ENCODE results near the gene LMBRD2. TPM values are rescaled to one million over a fixed set of nuclear protein-coding genes. Genes with fewer than 3 reads are reported as not detected.
A peak's percentile ranks its signal among the peaks of the same experiment; 100 is the strongest.

LMBRD2 gene
- total RNA-seq, 1 donor from 2014 or later: 9.8 TPM

GRCh38 chr5:36066001-36066539, 85.6 kb downstream of the LMBRD2 start:
- Mint-ChIP-seq H3K4me1 (peaks cover 6% of the 10 kb centered on the region), H3K9me3 (no peaks in the 10 kb centered on the region), H3K27me3 (peaks cover 33% of the 10 kb centered on the region), H3K4me3 (no peak overlapping the region), H3K36me3 (ENCODE audit: low read depth) (no peaks in the 10 kb centered on the region), H3K27ac (no peak overlapping the region)
- no peak for DNase-seq
- intact Hi-C loops (cut with micrococcal nuclease): no loop called here

- Mint-ChIP-seq H3K27me3 (peaks cover 26% of the 10 kb centered on the region), H3K36me3 (ENCODE audit: low read depth) (no peaks in the 10 kb centered on the region), H3K4me3 (no peak overlapping the region), H3K27ac (no peak overlapping the region), H3K9me3 (no peaks in the 10 kb centered on the region), H3K4me1 (no peaks in the 10 kb centered on the region)
- intact Hi-C loops (cut with micrococcal nuclease): no loop called here
- peak; percentile 27 for DNase-seq
These were observed 91.2 kb downstream of the LMBRD2 start for GRCh38 chr5:36060420-36060887.

- no peak overlapping the region for H3K27ac Mint-ChIP-seq
- H3K36me3 Mint-ChIP-seq (ENCODE audit: low read depth): no peaks in the 10 kb centered on the region
- no peak overlapping the region for H3K4me3 Mint-ChIP-seq
- H3K4me1 Mint-ChIP-seq: no peaks in the 10 kb centered on the region
- intact Hi-C loops (cut with micrococcal nuclease): no loop called here
- H3K9me3 Mint-ChIP-seq: no peaks in the 10 kb centered on the region
- DNase-seq: peak; percentile 45
- peaks cover 21% of the 10 kb centered on the region for H3K27me3 Mint-ChIP-seq
These were observed 91.9 kb downstream of the LMBRD2 start for GRCh38 chr5:36059571-36060419.

DNA sequence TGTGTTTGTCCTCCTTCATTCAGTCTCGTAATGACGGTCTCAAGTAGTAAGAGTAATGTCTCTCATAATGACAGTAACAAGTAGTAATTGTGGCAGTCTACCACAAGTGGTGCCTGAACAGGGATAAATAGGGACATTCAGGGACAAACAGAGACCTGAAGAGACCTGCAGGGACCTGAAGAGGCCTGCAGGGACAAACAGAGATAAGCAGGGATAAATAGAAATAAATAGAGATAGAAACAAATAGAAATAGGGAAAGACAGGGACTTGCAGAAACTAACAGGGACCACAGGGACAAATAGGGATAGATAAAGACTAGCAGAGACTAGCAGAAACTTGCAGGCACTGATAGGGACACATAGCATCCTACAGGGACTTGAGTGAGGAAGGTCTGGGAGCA, 92.9 kb downstream of the LMBRD2 start:
- no peak overlapping the region for H3K4me3 Mint-ChIP-seq
- intact Hi-C loops (cut with micrococcal nuclease): no loop called here
- peak; percentile 33 for DNase-seq
- H3K27ac Mint-ChIP-seq: no peak overlapping the region
- H3K27me3 Mint-ChIP-seq: peaks cover 17% of the 10 kb centered on the region
- no peaks in the 10 kb centered on the region for H3K4me1 Mint-ChIP-seq
- H3K36me3 Mint-ChIP-seq (ENCODE audit: low read depth): no peaks in the 10 kb centered on the region
- no peaks in the 10 kb centered on the region for H3K9me3 Mint-ChIP-seq

DNA sequence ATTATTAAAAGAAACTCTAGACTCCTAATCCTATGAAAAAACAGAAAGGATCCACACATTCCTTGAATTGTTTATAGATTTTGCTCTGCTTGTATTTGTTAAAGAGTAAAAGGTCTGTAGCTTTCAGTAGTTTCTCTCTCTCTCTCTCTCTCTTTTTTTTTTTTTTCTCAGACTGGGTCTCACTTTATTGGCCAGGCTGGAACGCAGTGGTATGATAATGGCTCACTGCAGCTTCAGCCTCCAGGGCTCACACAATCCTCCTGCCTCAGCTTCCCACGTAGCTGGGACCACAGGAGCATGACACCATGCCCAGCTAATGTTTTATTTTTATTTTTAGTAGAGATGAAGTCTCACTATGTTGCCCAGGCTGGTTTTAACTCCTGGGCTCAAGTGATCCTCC, 94.3 kb downstream of the LMBRD2 start:
- Mint-ChIP-seq H3K36me3 (ENCODE audit: low read depth) (no peaks in the 10 kb centered on the region), H3K27ac (no peak overlapping the region), H3K27me3 (peaks cover 20% of the 10 kb centered on the region), H3K4me1 (no peaks in the 10 kb centered on the region), H3K4me3 (no peak overlapping the region), H3K9me3 (no peaks in the 10 kb centered on the region)
- intact Hi-C loops (cut with micrococcal nuclease): no loop called here
- peak; percentile 12 for DNase-seq

- intact Hi-C loops (cut with micrococcal nuclease): no loop called here
These were observed 95.3 kb downstream of the LMBRD2 start for GRCh38 chr5:36056422-36056821.

GRCh38 chr5:36055984-36056383, 95.7 kb downstream of the LMBRD2 start:
- no peak overlapping the region for H3K27ac Mint-ChIP-seq

More at GRCh38 chr5:36056422-36056821, 95.3 kb downstream of the LMBRD2 start:
- H3K9me3 Mint-ChIP-seq: no peaks in the 10 kb centered on the region
- H3K4me1 Mint-ChIP-seq: no peaks in the 10 kb centered on the region
- H3K27ac Mint-ChIP-seq: no peak overlapping the region
- H3K36me3 Mint-ChIP-seq (ENCODE audit: low read depth): no peaks in the 10 kb centered on the region
- DNase-seq: no peak
- no peak overlapping the region for H3K4me3 Mint-ChIP-seq
- H3K27me3 Mint-ChIP-seq: peaks cover 21% of the 10 kb centered on the region

GRCh38 chr5:36054647-36055046, 97.0 kb downstream of the LMBRD2 start:
- no peaks in the 10 kb centered on the region for H3K36me3 Mint-ChIP-seq (ENCODE audit: low read depth)
- H3K27ac Mint-ChIP-seq: no peak overlapping the region
- intact Hi-C loops (cut with micrococcal nuclease): no loop called here
- no peak for DNase-seq
- H3K4me3 Mint-ChIP-seq: no peak overlapping the region
- H3K9me3 Mint-ChIP-seq: no peaks in the 10 kb centered on the region
- peaks cover 18% of the 10 kb centered on the region for H3K27me3 Mint-ChIP-seq
- no peaks in the 10 kb centered on the region for H3K4me1 Mint-ChIP-seq

More at GRCh38 chr5:36055984-36056383, 95.7 kb downstream of the LMBRD2 start:
- Mint-ChIP-seq H3K9me3 (no peaks in the 10 kb centered on the region), H3K27me3 (peaks cover 21% of the 10 kb centered on the region), H3K36me3 (ENCODE audit: low read depth) (no peaks in the 10 kb centered on the region), H3K4me1 (no peaks in the 10 kb centered on the region), H3K4me3 (no peak overlapping the region)
- DNase-seq: peak; percentile 34
- intact Hi-C loops (cut with micrococcal nuclease): no loop called here

DNA sequence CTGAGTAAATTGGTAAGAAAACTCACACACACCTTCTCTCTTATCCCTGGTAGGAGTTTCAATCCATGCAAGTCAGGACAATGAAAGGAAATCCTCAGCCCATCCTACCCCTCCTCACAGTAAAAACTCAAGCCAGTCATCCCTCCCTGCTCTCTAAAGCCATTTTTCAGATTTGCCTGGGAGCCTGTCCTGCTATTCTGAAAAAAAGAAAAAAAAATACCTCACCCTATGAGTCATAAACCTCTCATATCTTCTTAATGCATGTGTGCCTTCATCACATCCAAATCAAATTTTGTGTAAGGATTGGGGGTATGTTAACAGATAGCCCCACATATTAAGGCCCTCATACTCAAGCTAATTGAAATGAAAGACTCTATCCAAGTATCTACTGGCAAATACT, 99.1 kb downstream of the LMBRD2 start:
- H3K27me3 Mint-ChIP-seq: peaks cover 11% of the 10 kb centered on the region
- no peaks in the 10 kb centered on the region for H3K36me3 Mint-ChIP-seq (ENCODE audit: low read depth)
- H3K4me3 Mint-ChIP-seq: no peak overlapping the region
- no peak for DNase-seq
- no peaks in the 10 kb centered on the region for H3K4me1 Mint-ChIP-seq
- H3K27ac Mint-ChIP-seq: no peak overlapping the region
- no peaks in the 10 kb centered on the region for H3K9me3 Mint-ChIP-seq
- intact Hi-C loops (cut with micrococcal nuclease): no loop called here

GRCh38 chr5:36049949-36050348, 101.7 kb downstream of the LMBRD2 start:
- Mint-ChIP-seq H3K4me1 (no peaks in the 10 kb centered on the region), H3K36me3 (ENCODE audit: low read depth) (no peaks in the 10 kb centered on the region)
- intact Hi-C loops (cut with micrococcal nuclease): no loop called here

More at GRCh38 chr5:36049949-36050348, 101.7 kb downstream of the LMBRD2 start:
- Mint-ChIP-seq H3K4me3 (no peak overlapping the region), H3K27ac (no peak overlapping the region), H3K9me3 (no peaks in the 10 kb centered on the region), H3K27me3 (peaks cover 11% of the 10 kb centered on the region)
- DNase-seq: no peak

Other genes starting within 250 kb of the LMBRD2 start
- not detected in 2 replicates for gene CAPSL, start 213.3 kb downstream of the LMBRD2 start, total RNA-seq
- gene UGT3A1, start 160.5 kb downstream of the LMBRD2 start, total RNA-seq: not detected in 2 replicates
- not detected in 2 replicates for gene UGT3A2, start 85.0 kb downstream of the LMBRD2 start, total RNA-seq
- 63.0 and 69.8 TPM in 2 replicates for gene SKP2, start 224 bp upstream of the LMBRD2 start, total RNA-seq
- gene NADK2, start 90.0 kb upstream of the LMBRD2 start, total RNA-seq: 23.0 and 25.8 TPM in 2 replicates
- gene RANBP3L, start 150.0 kb upstream of the LMBRD2 start, total RNA-seq: not detected in 2 replicates

All from activated CD4-positive, alpha-beta T cell treated with anti-CD3 and anti-CD28 coated beads, Interleukin-2, amount 10 ng/mL, durations not matched to agents 24 days and 14 days (primary cell).